ENCODE measurements around the gene SF3B5.
A peak's percentile ranks its signal among the peaks of the same experiment; 100 is the strongest.

SF3B5 gene

GRCh38 chr6:144131248-144131709, 35.9 kb upstream of the SF3B5 start:
- DNase-seq (ENCODE audit: insufficient read length), result no peak
- TF ChIP-seq POLR2AphosphoS5 (IDR thresholded peaks at IDR 0.05; ENCODE audit: low read depth, low read length) (no peak), POLR2A (IDR thresholded peaks at IDR 0.05; ENCODE audit: low read depth, low read length) (no peak), TAF1 (IDR thresholded peaks at IDR 0.05; ENCODE audit: borderline replicate concordance, low read depth, low read length) (no peak)
- no peak for FAIRE-seq

GRCh38 chr6:144129469-144129868, 34.1 kb upstream of the SF3B5 start:
- TF ChIP-seq POLR2AphosphoS5 (IDR thresholded peaks at IDR 0.05; ENCODE audit: low read depth, low read length), result no peak
- no peak for TF ChIP-seq POLR2A (IDR thresholded peaks at IDR 0.05; ENCODE audit: low read depth, low read length)
- TF ChIP-seq TAF1 (IDR thresholded peaks at IDR 0.05; ENCODE audit: borderline replicate concordance, low read depth, low read length), result no peak
- no peak for DNase-seq (ENCODE audit: insufficient read length)
- no peak for FAIRE-seq

- no peak for DNase-seq (ENCODE audit: insufficient read length)
- TF ChIP-seq POLR2AphosphoS5 (IDR thresholded peaks at IDR 0.05; ENCODE audit: low read depth, low read length) (no peak), POLR2A (IDR thresholded peaks at IDR 0.05; ENCODE audit: low read depth, low read length) (no peak), TAF1 (IDR thresholded peaks at IDR 0.05; ENCODE audit: borderline replicate concordance, low read depth, low read length) (no peak)
- no peak for FAIRE-seq
These were observed 31.7 kb upstream of the SF3B5 start for GRCh38 chr6:144127097-144127496.

GRCh38 chr6:144123836-144124235, 28.5 kb upstream of the SF3B5 start:
- FAIRE-seq (no peak), DNase-seq (ENCODE audit: insufficient read length) (no peak)
- TF ChIP-seq POLR2A (IDR thresholded peaks at IDR 0.05; ENCODE audit: low read depth, low read length), result no peak

GRCh38 chr6:144123421-144123820, 28.0 kb upstream of the SF3B5 start:
- TF ChIP-seq TAF1 (IDR thresholded peaks at IDR 0.05; ENCODE audit: borderline replicate concordance, low read depth, low read length), result no peak
- TF ChIP-seq POLR2AphosphoS5 (IDR thresholded peaks at IDR 0.05; ENCODE audit: low read depth, low read length), result no peak
- no peak for TF ChIP-seq POLR2A (IDR thresholded peaks at IDR 0.05; ENCODE audit: low read depth, low read length)
- no peak for FAIRE-seq
- no peak for DNase-seq (ENCODE audit: insufficient read length)

GRCh38 chr6:144122861-144123260, 27.5 kb upstream of the SF3B5 start:
- TF ChIP-seq TAF1 (IDR thresholded peaks at IDR 0.05; ENCODE audit: borderline replicate concordance, low read depth, low read length), result no peak
- no peak for TF ChIP-seq POLR2A (IDR thresholded peaks at IDR 0.05; ENCODE audit: low read depth, low read length)
- no peak for TF ChIP-seq POLR2AphosphoS5 (IDR thresholded peaks at IDR 0.05; ENCODE audit: low read depth, low read length)
- DNase-seq (ENCODE audit: insufficient read length) (no peak), FAIRE-seq (no peak)

GRCh38 chr6:144119376-144119775, 24.0 kb upstream of the SF3B5 start:
- DNase-seq (ENCODE audit: insufficient read length) (no peak), FAIRE-seq (no peak)
- TF ChIP-seq POLR2AphosphoS5 (IDR thresholded peaks at IDR 0.05; ENCODE audit: low read depth, low read length) (no peak), TAF1 (IDR thresholded peaks at IDR 0.05; ENCODE audit: borderline replicate concordance, low read depth, low read length) (no peak), POLR2A (IDR thresholded peaks at IDR 0.05; ENCODE audit: low read depth, low read length) (no peak)

- no peak for DNase-seq (ENCODE audit: insufficient read length)
- TF ChIP-seq POLR2AphosphoS5 (IDR thresholded peaks at IDR 0.05; ENCODE audit: low read depth, low read length) (no peak), POLR2A (IDR thresholded peaks at IDR 0.05; ENCODE audit: low read depth, low read length) (no peak), TAF1 (IDR thresholded peaks at IDR 0.05; ENCODE audit: borderline replicate concordance, low read depth, low read length) (no peak)
- peak; percentile 17 for FAIRE-seq
These were observed 19.8 kb upstream of the SF3B5 start for GRCh38 chr6:144115219-144115618.

- DNase-seq (ENCODE audit: insufficient read length) (no peak), FAIRE-seq (no peak)
- TF ChIP-seq POLR2A (IDR thresholded peaks at IDR 0.05; ENCODE audit: low read depth, low read length) (no peak), TAF1 (IDR thresholded peaks at IDR 0.05; ENCODE audit: borderline replicate concordance, low read depth, low read length) (no peak), POLR2AphosphoS5 (IDR thresholded peaks at IDR 0.05; ENCODE audit: low read depth, low read length) (no peak)
These were observed 18.0 kb upstream of the SF3B5 start for GRCh38 chr6:144113366-144113765.

- no peak for FAIRE-seq
These were observed 14.8 kb upstream of the SF3B5 start for GRCh38 chr6:144110210-144110609.

GRCh38 chr6:144106206-144106605, 10.8 kb upstream of the SF3B5 start:
- DNase-seq (ENCODE audit: insufficient read length) (no peak), FAIRE-seq (no peak)
- TF ChIP-seq TAF1 (IDR thresholded peaks at IDR 0.05; ENCODE audit: borderline replicate concordance, low read depth, low read length) (no peak), POLR2AphosphoS5 (IDR thresholded peaks at IDR 0.05; ENCODE audit: low read depth, low read length) (no peak), POLR2A (IDR thresholded peaks at IDR 0.05; ENCODE audit: low read depth, low read length) (no peak)

More at GRCh38 chr6:144110210-144110609, 14.8 kb upstream of the SF3B5 start:
- DNase-seq (ENCODE audit: insufficient read length), result no peak
- TF ChIP-seq TAF1 (IDR thresholded peaks at IDR 0.05; ENCODE audit: borderline replicate concordance, low read depth, low read length) (no peak), POLR2A (IDR thresholded peaks at IDR 0.05; ENCODE audit: low read depth, low read length) (no peak), POLR2AphosphoS5 (IDR thresholded peaks at IDR 0.05; ENCODE audit: low read depth, low read length) (no peak)

- DNase-seq (ENCODE audit: insufficient read length) (no peak), FAIRE-seq (peak; percentile 74)
- TF ChIP-seq POLR2A (IDR thresholded peaks at IDR 0.05; ENCODE audit: low read depth, low read length), result no peak
- TF ChIP-seq POLR2AphosphoS5 (IDR thresholded peaks at IDR 0.05; ENCODE audit: low read depth, low read length), result no peak
- TF ChIP-seq TAF1 (IDR thresholded peaks at IDR 0.05; ENCODE audit: borderline replicate concordance, low read depth, low read length), result no peak
These were observed 9.6 kb upstream of the SF3B5 start for GRCh38 chr6:144104898-144105487.

Data from GM12892 (cell line).